Fibroblast of the conjunctiva (primary cell): ENCODE measurements around the gene PRKAG1.
A peak's percentile ranks its signal among the peaks of the same experiment; 100 is the strongest.

ENCODE experiments used
- DNase-seq: peaks from one replicate; pipeline ENCODE4 v3.0.0-alpha.2; 2010; ENCODE audit warnings: low read depth

PRKAG1 gene

DNA sequence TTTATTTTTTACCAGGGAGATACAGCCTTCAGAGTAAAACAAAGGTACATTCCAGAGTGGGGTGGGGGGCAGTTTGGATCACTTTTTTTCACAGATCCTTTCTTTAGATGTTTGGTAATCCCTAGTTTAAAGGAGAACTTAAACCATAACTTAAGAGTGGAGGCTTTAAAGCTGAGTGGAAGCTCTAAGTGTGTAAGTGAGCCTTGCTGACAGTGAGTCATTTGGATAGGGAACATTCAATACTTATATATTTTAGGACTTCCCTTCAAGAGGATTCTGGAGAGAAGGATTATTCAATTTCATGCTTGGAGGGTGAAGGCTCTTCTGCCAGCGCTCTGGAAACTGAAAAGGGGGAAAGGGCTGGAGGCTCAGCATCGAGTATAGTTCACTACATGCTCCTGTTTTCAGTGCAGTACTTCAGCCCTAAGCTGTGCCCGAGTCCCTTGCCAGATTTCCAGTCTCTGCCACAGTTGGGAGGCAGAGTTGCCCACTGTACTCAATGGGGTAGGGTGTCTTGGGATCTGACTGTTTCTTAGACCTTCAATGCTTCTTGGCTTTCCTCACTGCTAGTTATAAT, 8.4 kb downstream of the PRKAG1 start:
- no peak for DNase-seq

DNA sequence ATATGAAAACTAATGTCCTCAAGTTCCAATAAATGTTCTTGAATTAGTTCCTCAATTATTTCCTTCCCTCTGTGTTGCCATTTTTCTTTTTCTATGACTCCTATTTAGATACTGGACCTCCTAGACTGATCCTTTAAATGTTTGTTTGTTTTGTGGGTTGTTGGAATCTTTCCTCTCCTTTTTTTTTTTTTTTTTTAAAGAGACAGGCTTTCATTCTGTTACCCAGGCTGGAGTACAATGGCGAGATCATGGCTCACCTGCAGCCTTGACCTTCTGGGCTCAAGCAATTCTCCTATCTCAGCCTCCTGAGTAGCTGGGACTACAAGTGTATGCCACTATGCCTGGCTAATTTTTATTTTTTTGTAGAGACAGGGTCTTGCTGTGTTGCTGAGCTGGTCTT, 9.6 kb downstream of the PRKAG1 start:
- no peak for DNase-seq

DNA sequence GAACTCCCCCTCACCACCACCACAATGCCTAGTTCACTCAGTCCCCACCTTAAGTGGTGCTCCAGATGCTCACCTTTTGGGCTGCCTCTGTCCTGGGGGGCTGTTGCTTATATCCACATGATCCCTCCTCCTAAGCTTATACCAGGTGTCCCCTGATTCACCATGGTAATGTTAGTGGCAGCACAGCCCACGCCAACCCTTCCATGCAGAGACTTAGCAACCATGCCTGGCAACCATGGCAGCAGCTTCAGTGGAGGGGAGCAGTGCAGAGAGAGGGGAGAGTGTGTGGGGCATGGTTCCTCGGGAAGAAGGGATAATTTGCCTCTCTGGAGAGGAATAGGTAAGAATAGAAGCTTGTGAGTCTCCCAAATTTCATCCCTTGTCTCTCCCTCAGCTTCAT, 18.2 kb downstream of the PRKAG1 start:
- DNase-seq: no peak

DNA sequence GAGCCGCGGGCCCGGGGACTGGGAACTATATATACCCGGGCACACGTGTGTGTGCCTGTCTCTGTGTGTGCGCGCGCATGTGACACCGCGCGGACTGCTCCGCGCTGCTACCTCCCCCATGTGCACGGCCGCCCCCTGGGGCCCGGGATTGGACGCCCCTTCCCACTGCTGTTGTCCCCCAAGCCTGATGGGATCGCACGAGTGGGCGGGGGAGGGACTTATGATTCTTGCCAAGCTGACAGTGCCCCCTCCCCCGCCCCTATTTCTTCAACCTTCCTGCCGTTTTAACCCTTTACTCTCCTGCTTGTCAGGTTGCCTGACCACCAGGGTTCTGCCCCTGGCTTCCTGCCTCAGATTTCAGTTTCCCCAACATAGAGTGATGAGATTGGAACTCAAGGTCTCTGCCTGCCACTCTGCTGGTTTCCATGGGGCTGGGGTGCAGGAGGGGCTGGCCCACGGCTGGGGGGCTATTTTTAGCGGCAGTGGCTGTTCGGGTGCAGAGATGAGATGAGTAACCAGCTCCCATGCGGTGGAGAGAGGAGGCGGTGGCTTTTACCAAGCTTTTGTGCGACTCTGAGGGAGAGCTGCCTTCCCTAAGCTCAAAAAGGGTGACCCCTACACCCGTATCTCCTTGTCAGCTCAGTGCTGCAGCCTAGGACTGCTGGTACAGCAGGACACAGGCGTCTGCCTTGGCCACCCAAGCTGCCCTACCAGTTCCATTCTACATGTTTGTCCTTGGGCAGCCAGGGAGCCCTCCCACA, 19.0 kb downstream of the PRKAG1 start, which contains the start of gene DDN:
TSS of gene DDN (minus strand) at position 5 of the 761 bp plus-strand sequence. CDS start 88 bp downstream, outside the sequence.
- DNase-seq: no peak

GRCh38 chr12:48998497-48999353, 19.9 kb downstream of the PRKAG1 start:
- no peak for DNase-seq

DNA sequence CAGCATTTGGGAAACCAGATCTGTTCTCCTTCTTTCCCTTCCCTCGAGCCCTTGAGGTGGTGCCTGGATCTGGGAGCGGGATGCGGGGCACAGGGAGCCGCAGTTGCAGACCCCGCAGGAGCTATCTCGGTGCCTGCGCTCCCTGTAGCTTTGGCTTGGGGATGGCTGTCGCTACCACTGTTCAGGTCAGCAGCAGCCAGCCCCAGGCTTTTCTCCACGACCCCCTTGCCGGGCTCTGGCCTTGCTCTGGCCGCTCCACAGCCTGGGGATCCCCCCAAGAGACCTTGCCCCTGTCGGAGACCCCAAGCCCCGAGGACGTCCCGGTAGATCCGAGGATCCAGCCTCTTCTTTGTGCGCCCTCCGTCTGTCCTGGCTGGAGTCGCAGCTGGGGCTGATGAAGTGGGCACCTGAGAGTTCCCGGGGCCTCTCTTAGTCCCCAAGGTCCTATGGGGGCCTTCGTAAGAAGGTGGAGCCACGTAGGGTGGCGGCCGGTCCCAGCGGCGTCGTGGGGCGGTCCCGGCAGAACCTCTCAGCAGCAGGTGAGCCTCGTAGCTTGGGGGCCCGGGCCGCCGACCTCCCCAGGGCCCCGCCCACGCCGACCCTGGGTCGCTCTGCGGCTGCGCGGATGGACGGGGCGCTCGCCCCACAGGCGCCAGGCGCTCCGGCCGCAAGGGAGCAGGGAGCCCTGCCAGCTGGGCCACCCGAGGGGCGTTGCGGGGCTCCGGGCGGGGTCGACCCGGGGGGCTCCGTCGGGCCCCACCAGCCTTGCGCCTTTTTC, 20.7 kb downstream of the PRKAG1 start:
- DNase-seq: no peak

DNA sequence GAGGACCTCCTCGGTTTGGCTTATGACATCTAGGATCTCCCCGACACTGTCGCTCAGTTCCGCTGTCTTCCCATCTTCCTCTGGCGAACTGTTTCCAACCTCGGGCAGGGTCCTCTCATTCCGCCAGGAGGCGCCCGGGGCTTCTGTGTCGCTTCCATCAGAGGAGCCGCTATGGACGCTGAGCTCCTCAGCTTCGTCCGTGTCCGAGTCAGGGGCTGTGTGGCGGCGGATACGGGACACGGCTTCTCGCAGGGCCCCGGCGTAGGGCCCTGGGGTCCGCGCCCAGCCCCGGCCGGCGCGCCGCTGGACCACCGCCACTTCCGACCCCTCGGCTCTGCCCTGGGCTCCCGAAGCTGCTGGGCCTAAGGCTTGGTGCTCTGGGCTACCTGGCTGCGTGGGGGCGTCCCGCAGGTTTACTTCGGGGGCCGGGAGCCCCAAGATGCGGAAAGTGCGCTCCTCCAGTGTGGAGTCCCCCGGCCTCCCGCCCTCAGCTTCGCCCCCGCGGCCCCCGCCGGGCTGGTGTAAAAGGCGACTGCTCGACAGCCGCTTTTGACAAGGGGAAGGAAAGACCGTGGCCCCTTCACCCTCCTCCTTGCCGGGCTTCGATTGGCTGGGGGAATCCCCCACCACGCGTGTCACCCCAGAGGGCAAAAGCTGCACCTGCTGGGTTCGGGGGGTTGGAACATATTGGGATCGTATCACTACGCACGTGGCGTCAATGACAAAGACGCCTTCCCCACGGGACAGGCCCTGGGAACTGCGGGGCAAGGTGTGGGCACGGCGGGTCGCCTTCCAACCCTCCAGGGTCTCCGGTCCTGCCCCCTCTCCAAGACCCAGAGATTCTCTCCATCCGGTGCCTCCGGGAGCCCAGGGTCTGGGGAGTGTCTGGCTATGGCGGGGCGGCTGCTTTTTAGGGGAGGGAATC, 21.5 kb downstream of the PRKAG1 start:
- DNase-seq: no peak

DNA sequence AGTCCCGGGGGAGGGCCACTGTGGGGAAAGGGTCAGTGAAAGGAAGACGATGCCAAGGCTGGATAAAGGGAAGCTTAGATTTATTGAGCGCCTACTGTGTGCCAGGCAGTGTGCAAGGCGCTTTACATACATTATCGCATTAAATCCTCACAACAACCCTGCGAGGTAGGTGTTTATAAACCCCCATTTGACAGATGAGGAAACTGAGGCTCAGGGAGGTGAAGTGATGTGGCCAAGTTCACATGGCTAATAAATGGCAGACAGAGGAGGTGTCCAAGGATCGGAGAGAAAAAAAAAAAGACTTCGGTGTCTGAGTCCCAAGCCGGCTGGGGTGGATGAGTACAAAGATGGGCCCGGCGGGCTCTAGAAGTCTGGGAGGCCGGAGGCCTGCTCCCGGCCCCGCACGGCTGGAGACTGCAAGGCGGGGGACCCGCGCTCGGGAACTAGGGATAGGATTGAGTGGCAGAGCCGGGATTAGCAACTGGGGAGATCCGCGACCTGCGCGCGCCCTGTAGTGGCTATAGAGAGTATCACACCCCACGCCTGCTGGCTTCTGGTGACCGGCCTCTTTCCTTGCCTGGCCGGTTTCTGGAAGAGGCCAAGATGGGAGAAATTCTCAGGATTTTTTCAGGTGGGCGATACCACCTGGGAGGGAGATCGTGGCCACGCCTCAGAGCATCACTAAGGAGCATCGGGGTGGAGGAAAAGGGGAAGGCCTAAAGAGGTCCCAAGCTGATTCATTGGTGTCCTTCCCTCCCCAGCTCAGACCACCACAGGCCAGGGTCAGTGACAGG, 23.3 kb downstream of the PRKAG1 start:
- DNase-seq: no peak

DNA sequence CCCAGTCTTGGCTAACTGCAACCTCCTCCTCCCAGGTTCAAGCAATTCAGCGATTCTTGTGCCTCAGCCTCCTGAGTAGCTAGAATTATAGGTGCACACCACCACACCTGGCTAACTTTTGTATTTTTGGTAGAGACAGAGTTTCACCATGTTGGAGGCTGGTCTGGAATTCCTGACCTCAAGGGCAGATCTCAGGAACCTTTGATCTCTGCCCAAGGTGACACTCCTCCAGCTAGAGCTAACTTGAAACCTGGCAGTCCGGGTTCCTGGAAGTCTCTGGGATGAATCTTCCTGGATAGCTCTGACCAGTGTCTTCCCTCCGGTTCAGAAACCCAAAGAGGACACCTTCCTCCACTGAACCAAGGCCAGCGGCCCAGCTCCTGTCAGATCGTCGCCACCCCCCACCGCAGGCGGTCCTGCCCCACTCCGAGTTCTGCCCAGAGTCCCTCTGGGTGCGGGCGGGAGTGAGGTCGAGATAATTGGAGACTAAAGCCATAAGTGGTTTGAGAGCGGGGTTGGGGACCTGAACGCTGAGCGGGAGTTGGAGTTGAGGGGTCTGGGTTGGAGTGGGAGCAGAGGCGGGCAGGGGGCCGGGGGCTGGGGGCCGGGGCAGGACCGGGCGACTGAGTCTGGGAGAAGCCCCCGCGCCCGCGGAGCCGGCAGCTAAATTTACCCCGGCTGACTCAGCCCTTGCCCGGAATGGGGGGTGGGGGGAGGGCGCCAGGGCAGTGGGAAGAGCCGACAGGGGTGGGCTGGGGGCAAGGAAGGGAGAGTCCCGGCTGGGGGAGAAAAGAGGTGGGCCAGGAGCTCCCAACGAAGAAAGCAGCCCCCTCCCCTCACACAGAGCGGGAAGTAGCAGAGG, 24.1 kb downstream of the PRKAG1 start:
- no peak for DNase-seq

DNA sequence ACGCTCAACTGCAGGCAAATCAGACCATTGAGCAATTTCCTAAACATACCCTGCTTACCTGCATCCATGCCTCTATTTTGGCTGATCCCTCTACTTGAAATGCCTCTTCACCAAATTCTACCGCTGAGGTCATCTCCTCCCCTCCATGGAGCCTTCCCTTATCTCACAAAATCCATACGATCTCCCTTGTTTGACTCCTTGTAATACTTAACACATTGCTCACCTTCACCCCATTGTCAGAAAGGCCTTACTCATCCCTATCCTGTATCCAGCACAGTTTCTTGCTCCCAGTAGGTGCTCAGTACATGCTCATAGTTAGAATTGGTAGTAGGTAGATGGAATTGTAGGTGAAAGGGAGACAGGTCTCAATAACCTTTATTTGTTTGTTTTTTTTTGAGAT, 24.8 kb downstream of the PRKAG1 start:
- no peak for DNase-seq

DNA sequence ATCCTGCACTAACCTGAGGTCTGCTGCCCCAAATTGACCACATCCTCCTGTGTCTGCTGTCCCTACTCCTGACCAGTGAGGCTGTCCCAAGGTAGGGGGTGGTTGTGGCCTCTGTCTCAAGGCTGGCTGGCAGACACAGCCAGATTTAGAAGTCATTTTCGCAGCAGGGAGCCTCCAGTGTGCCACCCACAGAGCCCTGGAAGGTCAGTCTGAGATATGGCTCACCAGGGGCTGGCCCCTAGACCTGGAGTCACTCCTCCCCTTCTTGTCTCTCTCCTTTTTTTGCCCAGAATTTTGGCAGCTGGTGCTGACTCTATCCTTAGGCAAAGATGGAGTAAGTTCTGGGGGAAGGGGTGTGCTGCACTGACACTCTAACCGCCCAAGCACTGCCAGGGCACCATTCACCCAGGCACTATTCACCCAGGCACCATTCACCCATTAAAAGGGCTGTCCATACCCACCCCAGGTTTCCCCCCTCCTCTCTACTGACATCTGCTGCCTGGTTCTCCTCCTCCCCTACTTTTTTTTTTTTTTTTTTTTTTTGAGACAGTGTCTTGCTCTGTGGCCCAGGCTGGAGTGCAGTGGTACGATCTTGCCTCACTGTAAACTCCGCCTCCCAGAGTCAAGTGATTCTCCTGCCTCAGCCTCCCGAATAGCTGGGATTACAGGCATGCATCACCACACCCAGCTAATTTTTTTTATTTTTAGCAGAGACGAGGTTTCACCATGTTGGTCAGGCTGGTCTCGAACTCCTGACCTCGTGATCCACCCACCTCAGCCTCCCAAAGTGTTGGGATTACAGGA, 27.1 kb downstream of the PRKAG1 start:
- no peak for DNase-seq

- no peak for DNase-seq
Observed at GRCh38 chr12:48990552-48990951, 28.0 kb downstream of the PRKAG1 start.

- DNase-seq: peak; percentile 6
Observed at GRCh38 chr12:48988030-48988649, 30.4 kb downstream of the PRKAG1 start.

DNA sequence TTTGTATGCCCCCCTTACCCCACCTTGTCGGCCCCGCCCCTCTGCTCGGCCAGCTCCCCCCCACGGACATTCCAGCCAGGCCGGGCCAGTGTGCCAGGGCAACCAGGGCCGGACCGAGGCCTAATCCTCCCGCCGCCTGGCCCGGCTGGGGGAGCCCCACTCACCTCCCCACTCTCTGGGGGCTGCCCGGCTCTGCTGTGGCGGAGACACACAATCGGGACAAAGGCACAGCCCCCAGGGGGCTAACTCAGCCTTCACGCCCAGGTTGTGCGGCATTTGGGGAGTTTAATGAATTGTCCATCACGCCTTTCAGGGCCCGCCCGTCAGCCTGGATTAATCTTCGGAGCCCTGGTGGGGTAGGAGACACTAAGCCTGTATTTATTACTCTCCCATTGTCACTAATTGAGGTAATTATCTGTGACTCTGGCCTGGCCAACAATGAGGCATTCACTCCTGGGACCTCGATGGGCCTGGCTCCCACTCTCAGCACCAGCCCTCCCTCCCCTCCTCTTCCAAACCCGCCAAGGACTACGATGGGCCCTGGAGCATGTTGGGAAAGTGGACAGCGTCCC, 31.8 kb downstream of the PRKAG1 start:
- DNase-seq: no peak

DNA sequence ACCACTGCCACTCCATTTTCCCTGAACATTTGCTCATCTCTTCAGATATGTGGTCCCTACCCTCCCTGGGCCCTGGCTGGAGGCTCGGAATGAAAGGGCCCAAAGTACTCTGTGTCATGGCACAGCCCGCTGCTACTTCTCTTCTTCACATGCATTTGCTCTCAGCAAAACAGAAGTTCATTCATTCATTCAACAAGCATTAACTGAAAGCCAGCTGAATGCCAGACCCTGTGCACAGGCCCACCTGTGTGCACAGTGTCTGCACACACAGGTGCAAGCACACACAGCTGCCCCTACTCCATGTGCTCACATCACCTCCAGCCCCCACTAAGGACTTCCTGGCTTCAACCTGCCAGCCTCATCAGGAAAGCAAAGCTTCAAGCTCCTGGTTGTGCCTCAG, 32.7 kb downstream of the PRKAG1 start:
- no peak for DNase-seq

DNA sequence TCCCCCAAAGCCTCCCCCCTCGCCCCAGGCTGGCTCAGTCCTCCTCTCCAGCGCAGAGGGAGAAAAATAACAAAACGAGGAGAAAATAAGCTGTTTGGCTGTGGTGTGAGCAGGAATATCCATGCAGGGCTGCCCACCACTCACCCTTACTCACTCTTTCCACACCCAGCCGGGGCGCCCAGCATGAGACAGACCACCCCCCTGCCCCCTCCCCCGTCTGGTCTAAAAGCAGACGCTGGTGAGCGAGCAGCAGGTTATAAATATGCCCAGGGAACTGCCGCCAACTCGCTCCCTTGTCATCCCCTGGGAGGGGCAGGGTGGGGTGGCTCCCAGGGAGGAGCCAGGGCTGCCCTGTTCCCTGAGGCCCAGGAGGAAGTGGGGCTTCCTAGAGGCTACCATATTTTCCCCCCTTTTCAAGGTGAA, 33.1 kb downstream of the PRKAG1 start:
- no peak for DNase-seq

DNA sequence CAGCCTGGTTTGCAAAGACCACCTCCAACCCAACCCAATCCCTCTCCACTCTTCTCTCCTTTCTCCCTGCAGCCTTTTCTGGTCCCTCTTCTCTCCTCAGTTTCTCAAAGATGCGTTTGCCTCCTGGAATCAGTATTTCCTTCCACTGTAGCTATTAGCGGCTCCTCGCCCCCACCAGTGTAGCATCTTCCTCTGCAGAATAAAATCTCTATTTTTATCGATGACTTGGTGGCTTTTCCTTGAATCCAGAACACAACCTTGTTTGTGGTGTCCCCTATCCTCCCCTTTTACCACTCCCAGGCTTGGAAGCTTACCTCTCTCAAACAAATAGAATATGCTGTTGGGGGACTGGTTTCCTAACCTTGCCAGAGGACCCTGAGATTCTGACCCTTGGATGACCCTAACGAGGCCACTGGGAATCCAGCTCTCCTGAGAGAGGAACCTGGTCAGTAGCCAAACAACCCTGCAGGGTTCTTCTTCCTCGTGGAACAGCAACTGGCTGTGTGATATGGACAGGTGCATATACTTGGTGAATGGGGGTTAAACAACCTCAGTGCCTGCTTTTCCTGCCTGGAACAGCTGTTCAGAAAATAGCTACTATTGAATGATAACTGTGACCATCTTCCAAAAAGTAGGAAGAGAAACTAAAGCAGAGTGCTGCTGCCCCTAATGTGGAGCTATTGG, 36.0 kb downstream of the PRKAG1 start:
- DNase-seq: no peak
